GM12873 (cell line): ENCODE measurements around the gene SYNGR2.

Source experiments
- TF ChIP-seq, protein P1 (sequence below): IDR thresholded peaks from 2 replicates; pipeline ENCODE4 v1.5.1; 2012; ENCODE audit warnings: low read depth, mild to moderate bottlenecking, moderate library complexity, low read length, control low read depth; ENCODE audit not compliant: insufficient read depth; ENCODE audit errors: missing control alignments

SYNGR2 gene

DNA sequence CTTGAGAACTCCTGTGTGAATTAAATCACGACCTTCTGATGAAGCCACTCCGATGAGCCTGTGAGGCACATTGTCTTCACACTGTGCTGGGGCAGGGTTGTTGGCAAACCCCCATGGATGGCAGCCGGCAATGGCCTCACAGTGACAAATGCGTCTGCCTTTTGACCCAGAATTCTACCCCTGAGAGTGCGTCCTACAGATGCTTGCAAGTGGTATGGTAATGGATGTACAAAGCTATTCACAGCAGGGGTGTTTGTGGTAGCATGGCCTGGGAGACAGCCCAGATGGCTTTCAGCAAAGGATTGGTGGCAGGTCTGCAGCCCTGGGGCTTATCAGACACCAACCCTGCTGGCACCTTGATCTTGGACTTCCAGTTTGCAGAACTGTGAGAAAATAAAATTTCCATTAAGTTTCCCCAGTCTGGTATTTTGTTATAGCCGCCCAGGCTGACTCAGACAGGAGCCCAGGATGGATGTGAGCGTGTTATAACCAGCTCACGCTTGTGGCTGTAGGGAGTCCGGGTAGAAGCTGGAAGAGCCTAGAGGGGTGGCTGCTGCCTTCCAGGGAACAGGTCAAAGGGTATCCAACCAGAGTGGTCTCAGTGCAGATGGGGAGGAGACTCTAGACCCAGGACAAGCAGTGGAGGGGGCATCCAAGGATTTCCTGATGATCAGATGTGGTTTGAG lies 28.9 kb downstream of the SYNGR2 start:
- TF ChIP-seq, protein P1, sequence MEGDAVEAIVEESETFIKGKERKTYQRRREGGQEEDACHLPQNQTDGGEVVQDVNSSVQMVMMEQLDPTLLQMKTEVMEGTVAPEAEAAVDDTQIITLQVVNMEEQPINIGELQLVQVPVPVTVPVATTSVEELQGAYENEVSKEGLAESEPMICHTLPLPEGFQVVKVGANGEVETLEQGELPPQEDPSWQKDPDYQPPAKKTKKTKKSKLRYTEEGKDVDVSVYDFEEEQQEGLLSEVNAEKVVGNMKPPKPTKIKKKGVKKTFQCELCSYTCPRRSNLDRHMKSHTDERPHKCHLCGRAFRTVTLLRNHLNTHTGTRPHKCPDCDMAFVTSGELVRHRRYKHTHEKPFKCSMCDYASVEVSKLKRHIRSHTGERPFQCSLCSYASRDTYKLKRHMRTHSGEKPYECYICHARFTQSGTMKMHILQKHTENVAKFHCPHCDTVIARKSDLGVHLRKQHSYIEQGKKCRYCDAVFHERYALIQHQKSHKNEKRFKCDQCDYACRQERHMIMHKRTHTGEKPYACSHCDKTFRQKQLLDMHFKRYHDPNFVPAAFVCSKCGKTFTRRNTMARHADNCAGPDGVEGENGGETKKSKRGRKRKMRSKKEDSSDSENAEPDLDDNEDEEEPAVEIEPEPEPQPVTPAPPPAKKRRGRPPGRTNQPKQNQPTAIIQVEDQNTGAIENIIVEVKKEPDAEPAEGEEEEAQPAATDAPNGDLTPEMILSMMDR = no peak

DNA sequence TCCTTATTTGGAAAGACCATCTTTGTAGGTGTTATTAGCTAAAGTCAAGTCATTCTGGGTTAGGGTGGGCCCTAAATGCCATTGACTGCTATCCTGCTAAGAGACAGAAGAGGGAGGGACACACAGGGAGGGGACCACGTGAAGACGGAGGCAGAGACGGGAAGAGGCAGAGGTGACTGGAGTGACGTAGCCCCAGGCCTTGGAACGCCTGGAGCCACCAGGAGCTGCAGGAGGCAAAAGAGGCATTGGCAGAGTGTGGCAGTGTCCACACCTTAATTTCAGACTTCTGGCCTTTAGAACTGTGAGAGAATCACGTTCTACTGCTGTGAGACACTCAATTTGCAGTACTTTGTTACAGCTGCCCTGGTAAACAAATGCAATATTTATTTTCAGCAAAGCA lies 32.1 kb downstream of the SYNGR2 start:
- TF ChIP-seq, protein P1 = no peak

DNA sequence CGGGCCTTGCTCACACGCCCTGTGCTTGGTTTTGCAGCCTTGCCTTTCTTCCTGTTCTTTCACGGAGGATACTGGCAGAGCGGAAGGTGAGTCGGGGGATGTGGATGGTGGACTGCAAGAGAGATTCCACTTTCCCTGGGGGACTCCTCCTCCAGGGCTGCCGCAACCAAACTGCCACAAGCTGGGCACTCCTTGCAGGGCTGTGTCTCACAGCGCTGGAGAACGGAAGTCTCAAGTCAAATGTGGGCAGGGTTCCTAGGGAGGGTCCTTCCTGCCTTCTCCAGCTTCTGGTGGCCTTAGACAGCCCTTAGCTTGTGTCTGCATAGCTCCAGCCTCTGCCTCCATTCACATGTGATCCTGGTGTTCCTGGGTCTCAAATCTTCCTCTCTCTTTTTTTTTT lies 34.3 kb downstream of the SYNGR2 start:
- TF ChIP-seq, protein P1 = no peak

DNA sequence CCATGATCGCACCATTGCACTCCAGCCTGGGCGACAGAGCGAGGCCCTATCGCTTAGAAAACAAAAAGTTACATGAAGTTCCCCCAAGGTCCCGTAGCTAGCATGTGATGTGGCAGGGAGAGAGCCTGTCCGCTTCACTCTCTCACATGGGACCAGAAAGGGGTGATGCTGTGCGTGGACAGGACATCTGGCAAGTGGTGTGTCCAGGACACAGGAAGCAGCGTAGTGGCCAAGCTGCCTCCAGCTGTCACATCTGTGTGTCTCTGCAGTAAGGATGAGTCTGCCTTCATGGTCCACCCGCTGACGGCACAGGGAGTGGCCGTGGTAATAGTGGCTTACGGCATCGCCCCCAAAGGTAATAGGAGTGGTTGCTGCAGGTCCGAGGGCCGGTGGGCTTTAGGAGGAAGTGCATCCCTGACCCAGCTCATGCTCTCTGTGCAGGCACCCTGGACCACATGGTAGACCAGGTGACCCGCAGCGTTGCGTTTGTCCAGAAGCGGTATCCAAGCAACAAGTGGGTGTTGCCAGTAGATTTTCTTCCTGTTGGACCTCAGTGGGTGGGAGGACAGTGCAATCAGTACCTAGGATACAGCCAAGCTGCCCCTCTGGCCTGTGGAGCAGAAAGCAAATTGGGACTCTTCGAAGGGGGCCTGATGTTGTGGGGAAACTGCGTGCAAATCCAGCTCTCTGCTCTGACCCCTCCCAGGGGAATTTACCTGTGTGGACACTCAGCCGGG lies 36.2 kb downstream of the SYNGR2 start:
- TF ChIP-seq, protein P1 = no peak

DNA sequence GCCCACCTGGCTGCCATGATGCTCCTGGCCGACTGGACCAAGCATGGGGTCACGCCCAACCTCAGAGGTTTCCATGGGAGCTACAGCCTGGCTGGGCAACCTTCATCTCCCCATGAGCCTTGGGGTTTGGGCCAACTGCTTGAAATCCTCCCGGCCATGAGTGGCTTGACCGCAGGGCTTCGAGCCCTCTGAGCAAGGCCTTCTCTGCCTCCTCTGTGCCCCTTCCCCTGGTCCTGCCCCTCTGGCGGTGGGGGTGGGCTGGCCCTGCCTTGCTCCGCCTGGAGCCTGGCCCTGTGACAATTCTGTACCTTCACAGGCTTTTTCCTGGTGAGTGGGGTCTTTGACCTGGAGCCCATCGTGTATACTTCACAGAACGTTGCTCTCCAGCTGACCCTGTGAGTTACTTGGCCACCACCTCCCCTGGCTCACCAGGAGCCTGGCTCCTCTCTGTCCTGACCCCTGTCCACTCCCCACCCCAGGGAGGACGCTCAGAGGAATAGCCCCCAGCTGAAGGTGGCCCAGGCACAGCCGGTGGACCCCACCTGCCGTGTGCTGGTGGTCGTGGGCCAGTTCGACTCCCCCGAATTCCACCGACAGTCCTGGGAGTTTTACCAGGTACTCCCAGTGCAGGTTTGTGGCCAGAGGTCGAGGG lies 36.9 kb downstream of the SYNGR2 start:
- TF ChIP-seq, protein P1 = no peak

DNA sequence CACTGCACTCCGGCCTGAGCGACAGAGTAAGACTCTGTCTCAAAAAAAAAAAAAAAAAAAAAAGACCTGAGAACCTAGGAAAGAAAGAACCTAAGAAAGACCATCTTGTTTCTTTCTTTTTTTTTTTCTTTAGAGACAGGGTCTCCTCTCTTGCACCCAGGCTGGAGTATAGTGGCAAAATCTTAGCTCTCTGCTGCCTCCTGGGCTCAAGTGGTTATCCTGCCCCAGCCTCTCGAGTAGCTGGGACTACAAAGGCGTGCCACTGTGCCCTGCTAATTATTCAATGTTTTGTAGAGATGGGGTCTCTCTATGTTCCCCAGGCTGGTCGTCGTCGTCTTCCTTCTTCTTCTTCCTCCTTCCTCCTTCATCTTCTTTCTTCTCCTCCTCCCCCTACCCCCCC lies 37.9 kb downstream of the SYNGR2 start:
- TF ChIP-seq, protein P1 = no peak

DNA sequence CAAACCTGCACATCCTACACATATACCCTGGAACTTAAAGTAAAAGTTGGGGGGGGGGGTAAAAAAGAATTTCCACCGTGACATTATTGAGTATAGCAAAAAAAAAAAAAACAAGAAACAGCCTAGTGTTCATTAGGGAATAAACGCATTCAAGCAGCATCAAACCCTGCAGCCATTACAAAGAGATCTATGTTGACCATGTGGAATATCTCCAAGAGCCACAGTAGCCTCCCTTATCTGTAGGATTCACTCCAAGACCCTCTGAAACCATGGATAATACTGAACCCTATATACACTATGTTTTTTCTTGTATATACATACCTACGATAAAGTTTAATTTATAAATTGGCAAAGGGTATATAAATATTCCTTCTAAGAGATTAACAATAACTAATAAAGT lies 40.1 kb downstream of the SYNGR2 start:
- TF ChIP-seq, protein P1 = no peak
